HG03469 (cell line): ENCODE data around the gene PURA.

Source experiments
- ATAC-seq: cut with Tn5 transposase; IDR thresholded peaks from one replicate; pipeline ENCODE4 v1.9.1; 2021; ENCODE audit warnings: mild to moderate bottlenecking, moderate library complexity, moderate number of reproducible peaks; ENCODE audit not compliant: unreplicated experiment

The PURA gene

GRCh38 chr5:140109759-140110645 lies 3.9 kb upstream of the PURA start:
- no peak for ATAC-seq

DNA sequence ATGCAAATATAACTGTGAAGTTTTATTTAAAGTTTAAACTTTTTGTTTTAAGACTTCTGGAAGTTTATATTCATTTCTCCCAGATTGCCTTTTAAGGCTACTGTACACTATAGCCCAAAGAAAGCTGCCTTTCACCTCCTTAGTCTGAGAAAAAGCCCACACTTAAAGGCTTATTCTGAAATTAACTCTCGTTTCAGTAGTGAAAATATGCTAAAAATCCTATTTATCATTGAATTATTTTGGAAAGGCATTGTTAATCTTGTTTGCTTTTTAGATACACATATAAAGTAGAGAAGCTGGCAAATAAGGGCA lies 3.3 kb upstream of the PURA start:
- no peak for ATAC-seq

DNA sequence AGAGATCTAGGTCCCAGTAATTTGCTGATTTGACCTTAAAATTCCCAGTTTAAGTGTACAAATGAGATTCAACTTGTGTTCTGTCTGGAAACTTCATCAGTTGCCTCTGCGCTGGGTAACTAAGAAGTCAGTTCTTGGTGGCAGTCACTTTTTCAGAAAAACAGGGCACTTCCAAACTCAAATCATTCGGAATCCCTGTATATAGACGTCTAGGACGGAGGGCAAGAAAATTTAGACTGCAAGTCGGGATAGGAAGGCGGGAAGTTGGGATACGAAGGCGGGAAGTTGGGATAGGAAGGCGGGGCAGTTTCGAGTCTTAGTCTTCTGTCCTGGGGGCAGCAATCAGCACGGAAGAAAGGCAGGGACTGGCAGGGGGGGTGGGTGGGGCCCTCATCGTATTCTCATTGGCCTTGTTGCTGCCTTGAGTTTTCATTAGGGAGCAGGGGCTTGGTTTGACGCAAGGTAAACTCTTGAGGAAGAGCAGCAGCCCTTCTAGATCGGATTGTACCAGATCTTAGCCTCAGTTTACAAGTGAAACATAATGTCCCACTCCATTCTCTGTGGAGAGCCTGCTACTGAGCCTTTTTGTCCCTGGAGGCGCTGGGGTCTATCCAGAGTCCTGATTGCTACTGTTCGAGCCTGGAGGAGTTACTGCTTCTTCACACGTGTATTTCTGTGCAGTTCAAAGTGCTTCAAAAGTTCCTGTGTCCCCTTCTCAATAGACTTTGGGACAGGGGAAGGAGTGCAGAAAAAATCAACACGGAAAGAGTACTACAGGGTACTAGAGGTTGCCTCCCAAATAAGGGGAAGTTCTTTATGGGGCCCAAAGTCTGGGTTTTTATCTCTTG lies 2.7 kb upstream of the PURA start:
- no peak for ATAC-seq

GRCh38 chr5:140111859-140112551 lies 1.9 kb upstream of the PURA start:
- ATAC-seq, result no peak

DNA sequence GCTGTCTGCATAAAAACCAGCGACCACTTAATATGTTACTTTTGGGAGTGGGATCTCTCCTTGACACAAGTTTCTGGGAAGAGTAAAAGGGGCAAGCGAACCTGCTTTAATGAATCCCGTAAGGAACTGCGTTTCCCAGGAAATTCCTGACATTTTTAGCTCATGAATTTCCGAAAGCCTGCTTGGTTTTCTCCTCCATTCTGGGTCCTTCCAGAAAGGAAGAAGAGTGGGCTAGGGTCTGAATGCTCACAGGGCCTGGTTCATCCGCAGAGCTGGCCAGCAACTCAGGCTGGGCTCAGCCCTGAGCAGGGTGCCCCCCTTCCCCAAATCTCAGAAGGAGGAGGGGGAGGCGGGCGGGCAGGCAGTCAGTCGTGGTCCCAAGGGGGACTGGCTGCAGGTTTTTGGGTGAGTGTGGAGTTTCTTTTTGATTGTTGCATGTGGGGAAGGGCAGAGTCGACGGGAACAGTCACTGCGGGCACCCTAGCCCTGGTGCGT lies 1.2 kb upstream of the PURA start:
- no peak for ATAC-seq

GRCh38 chr5:140113180-140113698 lies 670 bp upstream of the PURA start:
- no peak for ATAC-seq

- ATAC-seq, result no peak
Measured at GRCh38 chr5:140114341-140115185, 654 bp downstream of the PURA start.

DNA sequence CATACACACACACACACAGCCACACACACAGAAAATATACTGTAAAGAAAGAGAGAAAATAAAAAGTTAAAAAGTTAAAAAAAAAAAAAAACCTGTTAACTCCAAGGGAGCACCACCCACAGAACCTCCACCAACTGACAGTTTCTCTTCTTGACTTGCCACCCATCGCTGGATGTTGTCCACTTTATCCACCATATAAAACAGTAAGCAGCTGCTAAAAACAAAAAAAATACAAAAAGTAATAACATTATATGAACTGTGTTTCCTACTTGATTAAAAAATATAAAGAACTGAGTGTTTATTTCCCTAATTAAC lies 1.2 kb downstream of the PURA start:
- ATAC-seq, result no peak

DNA sequence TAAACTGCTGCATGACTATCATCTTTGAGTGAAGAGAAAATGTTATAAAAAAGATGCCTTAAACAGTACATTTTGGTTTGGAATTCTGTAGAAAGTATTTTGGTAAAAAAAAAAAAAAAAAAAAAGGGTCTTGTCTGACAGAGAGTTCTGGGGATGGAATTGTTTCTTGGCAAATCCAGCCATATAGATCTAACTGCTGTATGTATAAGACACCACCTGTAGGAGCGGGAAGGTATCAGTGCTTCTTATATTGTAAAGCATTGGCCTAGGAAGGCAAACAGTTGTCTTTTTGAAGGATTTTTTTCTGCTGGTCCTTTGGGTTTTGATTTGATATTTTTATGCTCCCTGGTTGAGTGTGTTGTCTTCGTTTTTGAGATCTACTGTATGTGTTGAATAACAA lies 2.8 kb downstream of the PURA start:
- no peak for ATAC-seq

DNA sequence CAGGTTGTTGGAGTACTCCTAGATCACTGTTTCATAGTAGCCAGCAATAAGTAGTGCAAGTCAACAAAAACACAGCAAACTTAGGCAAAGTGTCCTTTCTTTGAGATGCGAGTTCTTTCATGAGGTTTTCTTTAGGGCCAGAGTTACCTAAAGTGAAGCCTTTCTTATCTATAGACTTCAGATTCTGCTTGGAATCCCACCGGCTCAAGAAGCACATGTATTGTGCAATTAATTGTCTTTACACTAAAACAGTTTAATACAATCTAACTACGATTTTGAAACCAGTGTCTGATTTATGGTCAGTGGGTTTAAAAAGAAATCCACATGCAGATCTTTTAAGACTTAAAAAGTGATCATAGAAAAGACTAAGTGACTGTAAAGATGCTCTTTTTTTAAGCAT lies 3.6 kb downstream of the PURA start:
- ATAC-seq, result no peak

- no peak for ATAC-seq
Measured at GRCh38 chr5:140118302-140118936, 4.5 kb downstream of the PURA start.

DNA sequence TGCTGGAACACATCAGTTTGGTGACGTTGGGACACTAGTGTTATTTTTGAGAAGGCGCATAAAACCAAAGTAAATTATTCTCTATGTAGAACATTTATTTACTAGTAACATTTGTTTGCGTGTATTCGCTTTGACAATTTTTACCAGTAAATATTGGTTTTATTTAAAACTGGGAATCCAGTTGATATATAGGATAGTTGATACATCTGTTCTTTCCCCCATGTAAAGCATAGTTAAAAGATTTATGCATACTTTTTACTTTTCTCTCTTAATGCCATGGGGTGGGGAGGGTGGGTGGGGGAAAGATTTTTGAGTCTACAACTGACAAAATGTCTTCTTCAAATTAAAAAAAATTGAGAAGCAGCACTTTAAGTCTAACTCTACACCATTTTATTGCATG lies 11.7 kb downstream of the PURA start, which contains the start of gene IGIP:
Gene IGIP, plus strand, starts transcription at position 301 of the 400 bp plus-strand sequence. CDS start 2,540 bp downstream, outside the sequence.
- ATAC-seq, result no peak

DNA sequence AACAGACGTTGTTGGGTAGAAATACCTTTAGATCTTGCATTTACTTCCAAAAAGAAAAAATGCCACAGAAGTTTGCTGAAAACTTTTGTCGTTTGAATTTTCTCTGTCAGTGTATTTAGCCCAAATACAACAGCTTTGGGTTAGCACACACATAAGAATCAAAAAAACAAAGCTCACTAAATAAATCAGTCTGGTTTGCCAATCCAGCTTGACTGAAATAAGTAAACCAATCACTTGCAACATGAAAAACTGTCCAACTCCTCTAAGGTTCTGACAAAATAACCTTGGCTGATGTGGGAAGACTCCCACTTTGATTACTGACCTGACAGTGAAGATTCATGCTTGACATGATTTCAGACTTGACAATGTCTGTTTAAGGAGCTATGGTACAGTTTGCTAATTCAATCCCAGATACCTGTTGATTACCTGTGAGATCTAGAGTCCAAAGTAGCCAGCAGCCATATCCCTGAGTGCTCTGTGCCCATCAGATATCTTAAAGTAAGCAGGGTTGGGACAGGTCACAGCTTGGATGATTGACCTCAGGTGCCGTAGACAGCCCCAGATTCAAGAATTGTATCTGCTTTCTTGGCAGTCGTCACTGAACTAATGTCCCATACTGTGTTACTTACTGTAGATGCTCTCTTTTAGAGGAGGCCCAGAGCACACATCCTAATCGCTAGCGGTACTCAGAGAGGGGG lies 12.6 kb downstream of the PURA start:
- no peak for ATAC-seq

- ATAC-seq, result no peak
Measured at GRCh38 chr5:140128376-140128775, 14.5 kb downstream of the PURA start.

DNA sequence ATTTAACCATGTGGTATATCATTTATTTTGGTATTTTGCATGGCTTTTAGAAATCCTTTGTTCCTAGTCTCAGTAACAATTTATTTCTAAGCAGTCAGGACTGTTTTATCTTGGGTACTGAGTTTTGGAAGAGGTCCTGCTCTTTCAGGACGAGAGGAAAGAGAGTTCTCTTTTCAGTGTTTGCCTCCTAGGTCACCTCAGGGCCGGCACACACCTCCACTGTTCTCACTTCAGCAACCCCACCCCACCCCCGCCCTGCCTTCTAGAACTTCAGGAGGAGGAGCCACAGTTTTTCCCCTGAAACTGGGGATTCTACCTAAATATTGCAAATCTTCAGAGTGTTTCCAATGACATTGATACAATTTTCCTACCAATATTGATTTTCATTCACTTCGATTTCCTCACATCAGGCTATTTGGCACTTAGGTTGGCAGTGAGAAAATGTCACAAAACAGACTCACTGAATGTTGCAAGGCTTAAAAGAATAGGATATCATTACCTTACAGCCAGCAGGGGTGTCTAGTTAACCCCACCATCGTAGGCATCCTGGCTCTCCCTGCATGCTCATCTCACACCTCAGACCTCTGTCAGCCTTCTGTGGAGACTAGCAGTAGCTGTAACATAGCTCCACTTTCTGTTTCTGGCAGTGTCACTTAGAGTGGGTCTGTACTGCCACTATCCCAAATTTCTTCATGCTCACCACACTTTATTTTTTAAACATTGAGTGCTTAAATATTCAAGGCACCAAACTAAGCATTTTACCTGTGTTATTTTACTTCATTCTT lies 17.2 kb downstream of the PURA start:
- ATAC-seq, result no peak

GRCh38 chr5:140131967-140132409 lies 18.1 kb downstream of the PURA start:
- ATAC-seq, result no peak

DNA sequence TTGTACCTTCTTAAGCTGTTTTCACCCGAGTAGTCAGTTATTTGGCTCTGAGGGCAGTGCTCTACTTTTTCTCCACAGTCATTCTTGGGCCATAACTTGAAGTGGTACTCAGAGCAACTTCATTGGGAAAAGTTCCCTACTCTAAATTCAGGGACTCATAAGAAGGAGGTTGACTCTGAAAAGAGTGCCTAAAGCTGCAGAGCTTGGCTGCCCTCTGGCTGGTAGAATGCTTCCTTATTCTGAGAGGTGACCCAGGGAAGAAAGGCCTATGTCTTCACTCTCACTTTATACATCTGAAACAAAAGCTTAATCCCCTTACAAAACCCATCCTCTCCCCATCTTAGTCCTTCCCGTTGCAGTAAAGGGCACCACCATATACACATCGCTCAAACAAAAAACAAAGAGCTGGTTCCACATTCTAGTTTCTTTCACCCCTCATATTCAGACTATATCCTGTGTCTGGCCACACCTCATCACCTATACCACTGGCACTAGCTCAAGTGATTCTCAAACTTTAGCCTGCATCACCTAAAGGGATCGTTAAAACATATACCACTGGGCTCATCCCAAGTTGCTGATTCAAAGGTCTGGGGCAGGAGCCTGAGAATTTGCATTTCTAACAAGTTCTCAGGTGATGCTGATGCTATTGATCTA lies 19.7 kb downstream of the PURA start:
- no peak for ATAC-seq
